Activated T-cell treated with anti-CD3 and anti-CD28 coated beads for 48 hours (primary cell): ENCODE data around the gene TEKTIP1.
A peak's percentile ranks its signal among the peaks of the same experiment; 100 is the strongest.
"Not testable (repeated sequence)": the region's sequence is repeated elsewhere in the genome, so short reads cannot be mapped to it uniquely, and the experiment has no call there.

Experiments used
- DNase-seq: peaks from one replicate; pipeline ENCODE4 v3.0.0-alpha.2; 2020; ENCODE audit warnings: low read depth

The TEKTIP1 gene

DNA sequence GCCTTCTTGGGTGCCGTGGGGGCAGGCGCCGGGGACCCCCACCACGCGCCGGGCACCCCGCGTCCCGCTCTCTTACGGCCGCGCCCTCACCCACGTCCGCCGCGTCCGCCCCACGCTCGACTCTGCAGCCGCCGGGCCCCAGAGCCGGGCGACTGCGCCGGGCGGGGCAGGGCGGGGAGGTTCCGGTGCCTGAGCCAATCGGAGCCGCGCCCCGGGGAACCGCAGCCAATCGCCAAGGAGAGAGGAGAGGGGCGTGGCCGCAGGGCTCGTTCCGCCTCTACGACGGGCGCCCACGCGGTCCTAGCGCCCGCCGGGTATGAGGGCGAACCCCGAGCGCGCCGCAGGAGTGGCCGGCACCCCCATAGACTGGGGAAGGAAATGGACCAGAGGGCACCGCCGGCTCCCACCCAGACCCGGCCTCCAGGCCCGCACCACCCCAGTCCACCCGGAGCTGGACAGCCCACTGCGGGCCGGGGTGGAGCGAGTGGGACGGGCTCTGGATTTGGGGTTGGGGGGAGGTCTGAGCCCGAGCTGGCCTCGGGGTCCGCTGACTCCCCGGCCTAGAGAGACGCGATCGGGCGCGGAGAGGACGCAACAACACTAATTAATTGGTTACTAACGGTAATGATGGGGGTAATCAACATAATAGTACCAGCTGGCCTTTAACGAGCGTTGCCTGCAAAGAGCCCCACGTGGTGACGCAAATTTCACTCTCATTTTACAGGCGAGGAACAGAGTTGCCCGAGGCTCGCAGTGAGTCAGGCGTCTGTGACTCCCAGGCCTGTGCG lies 18.7 kb downstream of the TEKTIP1 start, which contains the start of gene MFSD12:
TSS of gene MFSD12 (minus strand) at position 126 of the 788 bp plus-strand sequence. CDS start 183 bp downstream, outside the sequence.
- peak; percentile 97 for DNase-seq

DNA sequence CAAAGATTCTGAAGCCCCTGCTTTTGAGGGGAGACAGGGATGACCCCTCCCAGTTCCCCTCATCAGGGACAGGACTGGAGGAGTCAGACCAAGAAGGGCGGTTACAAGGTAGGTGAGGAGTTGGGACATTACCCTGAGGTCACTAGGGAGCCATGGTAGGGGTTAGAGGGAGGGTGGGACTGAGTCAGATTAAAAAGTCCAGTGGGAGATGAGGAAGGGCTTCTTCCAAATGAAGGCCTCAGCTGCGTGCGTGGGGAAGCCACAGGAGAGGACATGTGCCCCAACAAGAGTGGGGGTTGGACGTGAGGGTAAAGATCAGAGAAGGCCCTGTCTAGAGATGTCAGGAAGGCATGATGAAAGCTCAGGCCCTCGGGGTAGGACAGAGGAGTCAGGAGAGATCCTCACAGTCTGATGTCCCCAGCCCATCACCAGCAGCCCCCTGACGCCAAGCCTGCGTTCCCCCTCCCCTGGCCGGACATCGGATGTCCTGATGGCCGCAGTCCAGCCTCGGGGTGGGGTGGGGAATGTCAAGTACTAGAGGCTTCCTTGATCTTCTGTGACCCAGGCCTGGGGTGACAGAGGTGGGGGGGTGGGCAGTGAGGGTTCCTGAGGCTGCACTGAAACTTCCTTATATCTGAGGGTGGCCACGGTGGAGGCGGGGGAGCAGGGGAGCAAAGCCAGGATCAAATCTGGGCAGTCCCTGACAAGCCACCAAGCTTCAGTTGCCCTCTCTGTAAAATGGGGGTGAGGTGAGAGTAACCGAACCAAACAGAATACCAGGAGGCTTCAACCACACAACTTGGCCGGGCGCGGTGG lies 24.9 kb downstream of the TEKTIP1 start:
- no peak for DNase-seq

DNA sequence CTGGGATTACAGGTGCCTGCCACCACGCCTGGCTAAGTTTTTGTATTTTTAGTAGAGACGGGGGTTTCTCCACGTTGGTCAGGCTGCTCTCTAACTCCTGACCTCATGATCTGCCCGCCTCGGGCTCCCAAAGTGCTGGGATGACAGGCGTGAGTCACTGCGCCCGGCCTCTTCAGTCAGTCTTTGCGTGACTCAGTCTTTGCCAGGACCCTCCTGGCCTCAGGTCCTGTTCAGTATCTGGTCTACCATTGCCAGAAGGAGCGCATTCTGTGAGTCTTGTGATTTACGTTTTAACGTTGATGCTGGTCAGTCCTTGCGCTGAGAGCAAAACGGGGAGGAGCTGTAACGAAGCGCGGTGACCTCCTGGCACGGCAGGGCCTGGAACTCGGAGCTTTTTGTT lies 26.2 kb downstream of the TEKTIP1 start:
- no peak for DNase-seq

DNA sequence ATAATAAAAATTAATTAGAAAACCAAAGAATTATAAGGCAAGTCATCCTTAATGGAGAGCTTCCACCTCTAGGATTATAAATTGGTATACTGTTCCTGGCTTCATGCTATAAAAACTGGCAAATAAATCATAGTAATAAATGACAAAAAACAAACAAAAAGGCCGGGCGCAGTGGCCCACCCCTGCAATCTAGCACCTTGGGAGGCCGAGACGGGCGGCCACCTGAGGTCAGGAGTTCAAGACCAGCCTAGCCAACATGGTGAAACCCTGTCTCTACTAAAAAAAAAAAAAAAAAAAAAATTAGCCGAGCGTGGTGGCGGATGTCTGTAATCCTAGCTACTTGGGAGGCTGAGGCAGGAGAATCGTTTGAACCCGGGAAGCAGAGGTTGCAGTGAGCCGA lies 31.1 kb downstream of the TEKTIP1 start:
- not testable (repeated sequence) for DNase-seq

DNA sequence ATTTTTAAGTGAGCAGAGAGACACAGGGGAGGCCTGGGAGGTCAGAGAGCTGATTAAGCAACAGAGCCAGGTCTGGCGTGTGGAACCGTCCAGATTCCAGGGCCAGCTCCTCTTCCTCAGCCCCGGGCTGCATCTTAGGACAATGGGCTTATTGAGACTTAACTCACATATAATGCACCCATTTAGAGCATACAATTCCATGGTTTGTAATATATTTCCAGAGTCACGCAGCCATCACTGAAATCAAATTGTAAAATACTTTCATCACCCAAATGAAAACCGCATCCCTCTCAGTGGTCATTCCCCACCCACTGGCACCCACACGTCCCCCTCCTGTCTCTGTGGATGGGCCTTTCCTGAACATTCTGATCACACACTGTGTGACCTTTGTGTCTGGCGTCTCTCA lies 31.6 kb downstream of the TEKTIP1 start:
- DNase-seq = no peak

DNA sequence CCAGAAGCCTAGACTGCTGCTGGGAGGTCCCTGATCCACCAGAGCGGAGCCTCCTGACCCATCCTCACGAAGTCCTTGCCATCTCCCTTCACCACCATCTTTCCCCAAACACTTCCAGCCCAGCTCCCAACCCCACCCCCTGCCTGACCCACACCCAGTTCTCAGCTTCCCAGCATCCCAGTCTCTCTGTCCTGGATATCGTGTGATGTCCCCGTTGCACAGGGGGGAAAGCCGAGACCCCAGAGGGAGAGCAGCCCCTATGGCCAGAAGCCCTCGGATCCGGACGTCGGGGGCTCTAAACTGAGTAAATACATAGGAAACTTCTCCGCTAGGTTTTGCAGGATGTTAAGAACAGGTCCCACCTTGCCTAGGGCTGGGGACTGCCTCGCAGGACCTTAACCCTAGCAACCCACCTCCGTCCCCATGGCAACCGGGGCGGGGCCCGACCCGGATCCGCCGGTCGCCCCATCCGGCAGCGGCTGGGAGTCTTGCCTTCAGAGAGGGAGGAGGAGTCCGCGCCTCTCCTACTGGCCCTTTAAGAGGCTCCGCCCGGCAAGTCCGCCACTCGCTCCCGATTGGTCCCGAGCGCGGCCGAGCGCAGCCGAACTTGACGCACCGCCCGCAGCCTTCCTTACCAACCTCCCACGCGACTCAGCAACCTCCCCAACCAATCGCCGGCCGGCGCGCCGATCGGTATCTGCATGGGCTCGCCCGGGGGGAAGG lies 33.3 kb downstream of the TEKTIP1 start:
- DNase-seq = peak; percentile 99

DNA sequence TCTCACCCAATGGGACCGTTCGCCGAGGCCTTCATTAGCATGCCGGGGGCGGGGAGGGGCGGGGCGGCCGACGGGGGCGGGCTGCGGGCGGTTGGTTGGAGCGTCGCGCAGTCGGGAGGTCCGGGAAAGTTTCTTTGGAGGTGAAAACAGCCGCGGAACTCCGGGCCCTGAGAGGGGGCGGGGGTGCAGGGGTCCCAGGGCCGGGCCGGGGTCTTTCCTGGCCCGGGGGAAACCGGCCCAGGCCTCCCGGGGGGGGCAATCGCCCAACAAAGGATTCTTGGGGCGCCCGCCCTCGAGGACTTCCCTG lies 33.8 kb downstream of the TEKTIP1 start, which contains the start of gene HMG20B:
TSS of gene HMG20B (plus strand) at position 90 of the 307 bp plus-strand sequence. CDS start 366 bp downstream, outside the sequence.
- no peak for DNase-seq

DNA sequence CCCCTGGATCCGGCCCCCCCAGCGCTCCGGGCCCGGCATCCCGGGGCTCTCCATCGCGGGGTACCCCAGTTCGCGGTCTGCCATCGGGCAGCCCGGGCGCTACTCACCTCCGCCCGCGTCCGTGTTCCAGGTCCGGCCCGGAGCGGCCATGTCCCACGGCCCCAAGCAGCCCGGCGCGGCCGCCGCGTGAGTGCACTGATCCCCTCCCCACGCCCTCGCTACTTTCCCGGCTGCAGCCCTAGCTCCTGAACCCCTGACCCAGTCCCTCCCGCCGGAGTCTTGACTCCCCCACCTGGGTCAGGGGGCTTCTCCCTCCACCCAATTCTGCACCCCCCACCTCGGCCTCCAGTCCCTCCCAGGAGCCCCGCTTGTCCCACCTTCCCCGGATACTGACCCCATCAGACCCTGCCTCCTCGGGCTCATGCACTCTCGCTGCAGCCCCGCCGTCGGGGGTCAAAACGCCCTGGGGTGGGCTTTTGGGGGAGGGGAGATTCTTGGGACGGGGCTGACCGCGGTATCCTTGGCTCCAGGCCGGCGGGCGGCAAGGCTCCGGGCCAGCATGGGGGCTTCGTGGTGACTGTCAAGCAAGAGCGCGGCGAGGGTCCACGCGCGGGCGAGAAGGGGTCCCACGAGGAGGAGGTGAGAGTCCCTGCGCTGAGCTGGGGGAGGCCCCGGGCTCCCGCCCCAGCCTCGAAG lies 34.3 kb downstream of the TEKTIP1 start:
- DNase-seq = no peak

DNA sequence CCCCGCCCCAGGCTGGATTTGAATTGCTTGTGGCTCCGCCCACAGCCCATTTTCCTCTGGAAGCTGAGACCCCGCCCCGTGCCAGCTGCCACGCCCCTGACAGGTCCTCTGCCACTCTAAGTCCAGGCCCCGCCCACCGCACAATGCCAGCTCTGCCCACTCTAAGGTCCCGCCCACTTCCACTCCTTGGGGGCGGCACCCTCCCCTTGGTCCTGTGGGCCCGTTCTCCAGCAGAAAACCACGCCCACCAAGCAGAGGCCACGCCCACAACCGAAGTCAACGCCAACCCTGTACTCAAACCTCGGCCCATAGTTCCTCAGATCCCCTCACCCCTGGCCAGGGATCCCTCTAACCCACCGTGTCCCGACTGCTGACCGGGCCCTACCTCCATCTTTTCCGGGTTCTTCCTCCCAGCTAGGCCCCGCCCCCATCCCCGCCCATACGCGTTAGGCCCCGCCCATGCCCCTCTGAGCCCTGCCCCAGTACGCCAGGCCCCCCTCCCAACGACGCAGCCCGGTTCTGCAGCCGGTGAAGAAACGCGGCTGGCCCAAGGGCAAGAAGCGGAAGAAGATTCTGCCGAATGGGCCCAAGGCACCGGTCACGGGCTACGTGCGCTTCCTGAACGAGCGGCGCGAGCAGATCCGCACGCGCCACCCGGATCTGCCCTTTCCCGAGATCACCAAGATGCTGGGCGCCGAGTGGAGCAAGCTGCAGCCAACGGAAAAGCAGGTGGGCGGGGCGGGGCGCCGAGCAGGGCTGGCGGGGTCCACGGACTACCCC lies 35.1 kb downstream of the TEKTIP1 start:
- peak; percentile 94 for DNase-seq

DNA sequence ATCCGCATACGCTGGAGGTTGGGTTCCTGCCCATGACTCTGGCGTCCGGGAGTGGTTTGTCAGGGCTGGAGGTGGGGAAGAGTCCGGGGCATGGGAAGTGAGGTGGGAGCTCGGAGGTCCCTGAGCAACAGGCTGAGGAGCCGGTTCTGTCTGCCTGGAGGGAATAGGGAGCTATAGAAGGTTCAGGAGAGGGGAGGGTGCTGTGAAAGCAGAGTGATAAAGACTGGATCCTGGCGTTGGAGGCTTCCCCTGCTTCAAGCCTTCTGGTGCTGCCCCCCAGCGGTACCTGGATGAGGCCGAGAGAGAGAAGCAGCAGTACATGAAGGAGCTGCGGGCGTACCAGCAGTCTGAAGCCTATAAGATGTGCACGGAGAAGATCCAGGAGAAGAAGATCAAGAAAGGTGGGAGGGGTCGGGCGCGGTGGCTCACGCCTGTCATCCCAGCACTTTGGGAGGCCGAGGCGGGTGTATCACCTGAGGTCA lies 36.3 kb downstream of the TEKTIP1 start:
- DNase-seq = no peak

DNA sequence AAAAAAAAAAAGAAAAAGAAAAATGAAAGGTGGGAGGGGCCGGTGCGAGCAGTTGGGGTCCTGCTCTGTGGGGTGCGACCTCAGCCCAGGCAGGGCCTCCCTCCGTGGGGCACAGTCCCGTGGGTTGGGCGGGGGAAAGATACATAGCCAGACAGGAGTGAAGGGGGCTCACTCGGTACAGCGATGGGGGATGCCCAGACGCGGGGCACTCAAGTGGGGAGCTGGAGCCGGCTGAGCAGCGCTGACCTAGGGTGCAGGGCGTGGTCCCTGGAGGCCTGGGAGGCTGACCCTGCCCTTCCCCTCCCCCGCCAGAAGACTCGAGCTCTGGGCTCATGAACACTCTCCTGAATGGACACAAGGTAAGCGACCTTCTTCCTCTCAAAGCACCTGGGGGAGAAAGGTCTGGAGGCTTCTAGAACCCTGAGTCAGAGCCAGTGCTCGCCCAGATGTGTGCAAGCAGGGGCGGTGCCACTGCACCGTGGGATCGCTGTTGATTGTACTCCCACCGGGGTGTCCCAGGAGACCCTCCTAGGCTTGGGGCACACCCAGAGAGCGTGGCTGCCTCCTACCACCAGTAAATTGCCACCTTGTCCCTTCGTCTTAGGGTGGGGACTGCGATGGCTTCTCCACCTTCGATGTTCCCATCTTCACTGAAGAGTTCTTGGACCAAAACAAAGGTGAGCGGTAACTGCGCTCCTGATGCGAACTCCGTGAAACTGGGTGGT lies 37.1 kb downstream of the TEKTIP1 start:
- no peak for DNase-seq

DNA sequence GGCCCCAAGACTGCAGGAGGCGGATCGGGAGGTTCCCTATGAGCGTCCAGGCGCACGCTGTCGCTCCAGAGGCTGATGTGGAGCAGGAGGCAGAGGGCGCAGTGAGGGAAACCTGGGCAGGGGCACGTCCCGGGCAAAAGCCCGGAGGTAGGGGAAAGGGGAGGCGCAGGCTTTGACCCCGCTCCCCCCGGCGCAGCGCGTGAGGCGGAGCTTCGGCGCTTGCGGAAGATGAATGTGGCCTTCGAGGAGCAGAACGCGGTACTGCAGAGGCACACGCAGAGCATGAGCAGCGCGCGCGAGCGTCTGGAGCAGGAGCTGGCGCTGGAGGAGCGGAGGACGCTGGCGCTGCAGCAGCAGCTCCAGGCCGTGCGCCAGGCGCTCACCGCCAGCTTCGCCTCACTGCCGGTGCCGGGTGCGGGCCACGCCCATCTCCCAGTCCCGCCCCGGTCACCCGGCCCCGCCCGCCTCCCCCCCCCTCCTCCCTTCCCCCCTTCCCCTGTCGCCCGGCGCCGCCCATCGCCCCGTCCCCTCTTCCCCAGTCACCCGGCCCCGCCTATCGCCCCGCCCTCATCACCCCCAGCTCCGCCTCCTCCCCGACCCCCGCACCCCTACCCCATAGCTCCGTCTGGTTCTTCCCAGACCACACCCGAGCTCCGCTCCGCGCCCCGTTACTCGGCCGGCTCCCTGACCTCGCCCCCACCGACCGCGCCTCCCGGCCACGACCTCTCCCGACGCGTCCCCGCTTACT lies 37.9 kb downstream of the TEKTIP1 start:
- no peak for DNase-seq

DNA sequence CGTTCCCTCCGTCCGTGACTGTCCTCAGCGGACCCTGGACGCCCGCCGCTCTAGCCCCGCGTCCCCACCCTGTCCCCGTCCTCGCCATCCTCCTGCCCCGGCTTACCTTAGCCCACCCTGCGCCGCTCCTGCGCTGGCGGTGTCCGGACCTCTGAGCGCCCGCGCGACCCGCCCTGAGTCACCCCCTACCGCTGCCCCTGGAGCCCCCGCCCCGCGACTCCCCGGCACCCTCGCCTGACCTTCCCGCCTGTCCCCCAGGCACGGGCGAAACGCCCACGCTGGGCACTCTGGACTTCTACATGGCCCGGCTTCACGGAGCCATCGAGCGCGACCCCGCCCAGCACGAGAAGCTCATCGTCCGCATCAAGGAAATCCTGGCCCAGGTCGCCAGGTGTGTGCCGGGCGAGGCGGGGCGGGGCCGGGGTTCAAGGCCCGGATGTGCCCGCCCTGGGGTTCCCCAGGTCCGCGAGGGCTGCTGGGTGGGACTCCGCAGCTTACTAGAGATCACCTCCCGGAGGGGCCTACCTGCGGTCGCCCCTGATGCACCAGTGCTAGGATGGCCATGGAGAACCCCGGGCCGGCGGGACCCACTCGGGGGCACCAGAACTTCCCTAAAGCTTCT lies 38.9 kb downstream of the TEKTIP1 start:
- no peak for DNase-seq

DNA sequence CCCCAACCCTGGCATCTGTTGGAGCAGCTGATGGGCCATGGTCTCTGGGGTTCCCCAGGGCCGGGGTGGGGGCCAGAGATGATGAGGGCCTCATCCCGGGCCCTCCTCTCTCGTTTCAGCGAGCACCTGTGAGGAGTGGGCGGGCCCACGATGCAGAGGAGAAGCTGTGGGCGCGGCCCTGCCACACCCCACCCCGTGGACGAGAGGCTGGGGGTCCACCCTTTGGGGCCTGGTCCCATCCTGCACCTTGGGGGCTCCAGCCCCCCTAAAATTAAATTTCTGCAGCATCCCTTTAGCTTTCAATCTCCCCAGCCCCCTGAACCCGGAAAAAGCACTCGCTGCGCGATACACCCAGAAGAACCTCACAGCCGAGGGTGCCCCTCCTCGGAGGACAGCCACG lies 39.4 kb downstream of the TEKTIP1 start:
- no peak for DNase-seq

DNA sequence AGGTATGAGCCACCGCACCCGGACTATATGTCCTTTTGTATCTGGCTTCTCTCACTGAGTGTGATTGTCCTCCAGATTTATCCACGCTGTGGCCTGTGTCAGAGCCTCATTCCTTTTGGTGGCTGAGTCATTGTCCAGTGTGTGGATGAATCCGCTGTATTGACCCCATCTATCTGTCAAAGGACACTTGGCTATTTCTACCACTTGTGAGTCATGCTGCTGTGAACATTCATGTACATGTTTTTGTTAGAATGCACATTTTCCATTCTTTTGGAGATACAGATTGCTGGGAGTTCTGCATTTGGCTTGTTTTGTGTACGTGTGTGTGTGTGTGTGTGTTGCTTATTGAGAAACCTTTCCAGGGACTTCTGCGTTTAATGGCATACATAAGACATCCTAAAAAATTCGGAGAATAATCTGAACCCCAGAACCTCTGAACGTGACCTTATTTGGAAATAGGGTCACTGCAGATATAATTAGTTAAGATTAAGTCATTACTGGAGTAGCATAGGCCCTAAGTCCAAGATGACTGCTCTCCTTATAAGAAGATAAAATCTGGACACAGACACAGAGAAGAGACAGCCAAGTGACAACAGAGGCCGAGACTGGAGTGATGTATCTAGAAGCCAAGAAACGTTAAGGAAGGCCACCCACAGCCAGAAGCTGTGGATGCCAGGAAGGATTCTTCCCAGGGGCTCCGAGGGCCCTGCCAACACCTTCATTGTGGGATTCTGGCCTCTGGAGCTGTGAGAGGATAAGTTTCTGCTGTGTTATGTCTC lies 41.4 kb downstream of the TEKTIP1 start:
- DNase-seq = no peak

DNA sequence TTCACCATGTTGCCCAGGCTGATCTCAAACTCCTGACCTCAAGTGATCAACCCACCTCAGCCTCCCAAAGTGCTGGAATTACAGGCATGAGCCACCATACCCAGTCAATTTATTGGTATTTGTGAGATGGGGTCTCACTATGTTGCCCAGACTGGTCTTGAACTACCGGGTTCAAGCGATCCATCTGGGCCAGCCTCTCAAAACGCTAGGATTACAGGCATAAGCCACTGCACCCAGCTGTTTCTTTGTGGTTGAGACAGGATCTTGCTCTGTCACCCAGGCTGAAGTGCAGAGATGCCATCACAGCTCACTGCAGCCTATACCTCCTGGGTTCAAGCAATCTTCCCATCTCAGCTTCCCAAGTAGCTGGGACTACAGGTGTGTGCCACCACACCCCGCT lies 42.8 kb downstream of the TEKTIP1 start:
- not testable (repeated sequence) for DNase-seq

DNA sequence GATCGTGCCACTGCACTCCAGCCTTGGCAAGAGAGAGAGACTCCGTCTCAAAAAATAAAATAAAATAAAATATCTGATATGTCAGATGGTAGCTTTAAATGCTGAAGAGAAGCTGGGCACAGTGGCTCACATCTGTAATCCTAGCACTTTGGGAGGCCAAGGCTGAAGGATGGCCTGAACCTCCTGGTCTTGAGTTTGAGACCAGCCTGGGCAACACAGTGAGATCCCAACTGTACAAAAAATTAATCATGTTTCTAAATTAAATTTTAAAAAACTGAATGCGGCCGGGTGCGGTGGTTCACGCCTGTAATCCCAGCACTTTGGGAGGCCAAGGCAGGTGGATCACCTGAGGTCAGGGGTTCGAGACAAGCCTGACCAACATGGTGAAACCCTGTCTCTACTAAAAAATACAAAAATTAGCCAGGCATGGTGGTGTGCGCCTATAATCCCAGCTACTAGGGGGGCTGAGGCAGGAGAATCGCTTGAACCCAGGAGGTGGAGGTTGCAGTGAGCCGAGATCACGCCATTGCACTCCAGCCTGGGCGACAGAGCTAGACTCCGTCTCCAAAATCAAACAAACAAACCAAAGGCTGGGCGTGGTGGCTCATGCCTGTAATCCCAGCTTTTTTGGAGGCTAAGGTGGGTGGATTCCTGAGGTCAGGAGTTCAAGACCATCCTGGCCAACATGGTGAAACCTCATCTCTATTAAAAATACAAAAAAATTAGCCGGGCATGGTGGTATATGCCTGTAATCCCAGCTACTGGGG lies 45.2 kb downstream of the TEKTIP1 start:
- not testable (repeated sequence) for DNase-seq
